ENCODE data around the gene TAGLN2. TPM values are rescaled to one million over a fixed set of nuclear protein-coding genes. Genes with fewer than 3 reads are reported as not detected.

Gene TAGLN2
- total and polyA plus RNA-seq, 10 of the 15 experiments (the other 5 are each of a cell fraction or from before 2014, with no cell fraction given): 155 to 611 (median 363) TPM

- H2AFZ ChIP-seq (ENCODE audit: control insufficient read depth, low read depth, low read length): no peak overlapping the region
- no peak overlapping the region for H3K27ac ChIP-seq (ENCODE audit: control insufficient read depth, insufficient read depth)
- no peaks in the 10 kb centered on the region; the same call in 1 of the 2 replicates for H3K79me2 ChIP-seq (ENCODE audit: control insufficient read depth, insufficient read depth, low read length)
- SMC1A ChIA-PET (ENCODE audit: uncharacterized antibody, unreplicated experiment): interaction anchor here (1.0 to 1.1 kb wide), 2 partner anchors 9 to 12 kb away, joined by 3 read pairs; no protein-coding TSS in a partner anchor
- no peaks in the 10 kb centered on the region for H4K20me1 ChIP-seq (ENCODE audit: control insufficient read depth, insufficient read depth)
- DNase-seq (ENCODE audit: low read depth, low spot score) (no peak), FAIRE-seq (no peak), ATAC-seq (no peak)
- peaks cover 26% of the 10 kb centered on the region for H3K4me1 ChIP-seq (ENCODE audit: control insufficient read depth, insufficient read depth, low read length)
- no peak overlapping the region for H3K4me2 ChIP-seq (ENCODE audit: control insufficient read depth, insufficient read depth)
- TF ChIP-seq FOS (IDR thresholded peaks at IDR 0.05; ENCODE audit: borderline replicate concordance, extremely low read depth, insufficient read length) (no peak), POLR2A (IDR thresholded peaks at IDR 0.05; ENCODE audit: low read depth, low read length) (peak; percentile 61)
- 53% methylated on average over 5 of the region's 5 CpGs for WGBS (ENCODE audit: insufficient coverage, insufficient replicate concordance, low lambda C conversion rate, missing lambda C conversion rate)
- BruUV-seq (replicated peaks): no TSS peak
- no peak overlapping the region for H3K9ac ChIP-seq (ENCODE audit: control insufficient read depth, insufficient read depth, low read length)
- POLR2A ChIA-PET: no interaction called here
- no peaks in the 10 kb centered on the region for H3K27me3 ChIP-seq (replicated peaks in 1 of 2; ENCODE audit: control insufficient read depth in 2 of 2, insufficient read depth in 2 of 2, low read length in 1 of 2)
- H3K36me3 ChIP-seq (ENCODE audit: control insufficient read depth in 2 of 2, insufficient read depth in 2 of 2, low read length in 1 of 2): peaks cover 0 to 10% of the 10 kb centered on the region in 2 experiments; a peak in 3 of 4 replicates
- CTCF ChIA-PET: interaction anchor here (0.7 to 1.4 kb wide), 2 partner anchors 21 to 24 kb away, joined by 3 to 4 read pairs; no protein-coding TSS in a partner anchor
- RAD21 ChIA-PET (ENCODE audit: unreplicated experiment): interaction anchor here (1.0 kb wide), 1 partner anchor 20 kb away, joined by 3 read pairs; no protein-coding TSS in a partner anchor
- no peak overlapping the region for H3K4me3 ChIP-seq
- no peaks in the 10 kb centered on the region for H3K9me3 ChIP-seq (replicated peaks; ENCODE audit: control insufficient read depth, insufficient read depth, low read length)
- intact Hi-C loops (cut with micrococcal nuclease; ENCODE audit: unreplicated experiment) (no loop called here), in situ Hi-C loops (cut with MboI) (no loop called here)
These were observed 11.7 kb downstream of the TAGLN2 start for GRCh38 chr1:159913451-159914192.

GRCh38 chr1:159911326-159912070 lies 13.8 kb downstream of the TAGLN2 start:
- ChIA-PET SMC1A (ENCODE audit: uncharacterized antibody, unreplicated experiment) (interaction anchor here (1.0 kb wide), 1 partner anchor 15 kb away, joined by 4 read pairs; no protein-coding TSS in a partner anchor), POLR2A (interaction anchor here (0.9 kb wide), 1 partner anchor 11 kb away, joined by 3 read pairs; no protein-coding TSS in a partner anchor), CTCF (interaction anchor here (1.0 kb wide), 1 partner anchor 135 kb away, joined by 5 read pairs; no protein-coding TSS in a partner anchor), RAD21 (ENCODE audit: unreplicated experiment) (interaction anchor here (1.2 kb wide), 1 partner anchor 96 kb away, joined by 5 read pairs; no protein-coding TSS in a partner anchor)
- Histone ChIP-seq H3K9ac (ENCODE audit: control insufficient read depth, insufficient read depth, low read length) (peak overlapping the region; percentile 15; the same call in 1 of the 2 replicates), H3K27me3 (replicated peaks in 1 of 2; ENCODE audit: control insufficient read depth in 2 of 2, insufficient read depth in 2 of 2, low read length in 1 of 2) (no peaks in the 10 kb centered on the region), H3K4me1 (ENCODE audit: control insufficient read depth, insufficient read depth, low read length) (peaks cover 26% of the 10 kb centered on the region), H3K79me2 (ENCODE audit: control insufficient read depth, insufficient read depth, low read length) (no peaks in the 10 kb centered on the region; the same call in 1 of the 2 replicates), H3K9me3 (replicated peaks; ENCODE audit: control insufficient read depth, insufficient read depth, low read length) (no peaks in the 10 kb centered on the region), H3K4me3 (no peak overlapping the region), H3K27ac (ENCODE audit: control insufficient read depth, insufficient read depth) (peak overlapping the region; percentile 55), H2AFZ (ENCODE audit: control insufficient read depth, low read depth, low read length) (peak overlapping the region; percentile 40; the same call in 1 of the 2 replicates), H4K20me1 (ENCODE audit: control insufficient read depth, insufficient read depth) (no peaks in the 10 kb centered on the region), H3K36me3 (ENCODE audit: control insufficient read depth in 2 of 2, insufficient read depth in 2 of 2, low read length in 1 of 2) (no peaks in the 10 kb centered on the region; a peak in 2 of 4 replicates), H3K4me2 (ENCODE audit: control insufficient read depth, insufficient read depth) (peak overlapping the region; percentile 19; the same call in 1 of the 2 replicates)
- no peak for ATAC-seq
- in situ Hi-C loops (cut with MboI): no loop called here
- 45% methylated on average over 6 of the region's 6 CpGs for WGBS (ENCODE audit: insufficient coverage, insufficient replicate concordance, low lambda C conversion rate, missing lambda C conversion rate)
- no peak for FAIRE-seq
- DNase-seq (ENCODE audit: low read depth, low spot score): no peak
- intact Hi-C loops (cut with micrococcal nuclease; ENCODE audit: unreplicated experiment): no loop called here
- no TSS peak for BruUV-seq (replicated peaks)
- TF ChIP-seq TCF7 (IDR thresholded peaks at IDR 0.05; ENCODE audit: borderline replicate concordance) (no peak), CEBPB (IDR thresholded peaks at IDR 0.05; ENCODE audit: borderline replicate concordance in 1 of 2, low read depth in 2 of 2, low read length in 2 of 2) (no peak), JUNB (IDR thresholded peaks at IDR 0.05) (no peak), NFYB (IDR thresholded peaks at IDR 0.05; ENCODE audit: insufficient read depth, low read depth, low read length) (no peak), BHLHE40 (IDR thresholded peaks at IDR 0.05; ENCODE audit: borderline replicate concordance in 1 of 2, low read depth in 2 of 2, low read length in 1 of 2) (no peak), CUX1 (IDR thresholded peaks at IDR 0.05; ENCODE audit: insufficient replicate concordance, low read depth, low read length) (no peak)

All from GM12878 (cell line).